HG03378 (cell line): ENCODE data around the gene OLAH.

Experiments
- ATAC-seq: cut with Tn5 transposase; IDR thresholded peaks from one replicate; pipeline ENCODE4 v1.9.1; 2021; ENCODE audit warnings: mild to moderate bottlenecking, moderate library complexity; ENCODE audit not compliant: unreplicated experiment

OLAH gene

DNA sequence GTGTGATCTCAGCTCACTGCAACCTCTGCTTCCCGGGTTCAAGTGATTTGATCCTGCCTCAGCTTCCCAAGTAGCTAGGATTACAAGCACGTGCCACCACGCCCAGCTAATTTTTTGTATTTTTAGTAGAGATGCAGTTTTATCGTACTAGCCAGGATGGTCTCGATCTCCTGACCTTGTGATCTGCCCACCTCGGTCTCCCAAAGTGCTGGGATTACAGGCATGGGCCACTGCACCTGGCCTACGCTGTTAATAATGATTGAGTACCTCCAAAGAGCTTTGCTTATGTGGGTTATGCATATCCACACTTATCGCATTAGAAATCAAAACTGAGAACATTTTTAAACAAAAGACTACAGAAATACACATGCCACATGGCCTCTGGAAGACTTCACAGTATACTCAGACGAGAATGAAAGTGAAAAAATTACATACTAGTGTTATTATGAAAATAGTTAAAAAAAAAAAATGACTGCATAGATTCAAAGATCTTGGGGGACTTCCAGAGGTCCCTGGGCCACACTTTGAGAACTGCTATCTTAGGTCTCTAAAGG, 78.8 kb downstream of the OLAH start:
- peak; percentile 87 for ATAC-seq
